ENCODE results near the gene PPIL3. TPM values are rescaled to one million over a fixed set of nuclear protein-coding genes. Genes with fewer than 3 reads are reported as not detected.

The PPIL3 gene
- polyA plus RNA-seq, 1 donor (not counting 4 experiments of a cell fraction or from before 2014, with no cell fraction given): 84.0 TPM

- no peak for TF ChIP-seq EZH2 (IDR thresholded peaks at IDR 0.05; ENCODE audit: low read length)
- TF ChIP-seq CTCF (optimal IDR thresholded peaks at IDR 0.05 in 1 of 3, IDR thresholded peaks at IDR 0.05 in 1 of 3, conservative IDR thresholded peaks at IDR 0.05 in 1 of 3; ENCODE audit: extremely low read depth in 1 of 3, insufficient read depth in 2 of 3, low read length in 3 of 3): no peak
- H4K20me1 ChIP-seq (ENCODE audit: control insufficient read depth, extremely low read depth, insufficient read depth, low read length): no peaks in the 10 kb centered on the region
- peaks cover 4% of the 10 kb centered on the region for H3K4me1 ChIP-seq (ENCODE audit: control insufficient read depth, extremely low read depth, insufficient read depth, low read length)
- H3K9me1 ChIP-seq (ENCODE audit: control insufficient read depth, extremely low read depth, insufficient read depth, low read length): no peaks in the 10 kb centered on the region
- dilution Hi-C loops (cut with MboI; ENCODE audit: extremely low pct_ligation_motif_present, low sequenced_read_pairs): no loop called here
- H3K9me3 ChIP-seq (ENCODE audit: control insufficient read depth, low read depth, low read length): no peaks in the 10 kb centered on the region
- no peak overlapping the region for H2AFZ ChIP-seq (ENCODE audit: control insufficient read depth, low read length)
- no peak overlapping the region for H3K27ac ChIP-seq (ENCODE audit: control insufficient read depth, insufficient read depth, low read length)
- H3K27me3 ChIP-seq (ENCODE audit: control insufficient read depth, extremely low read depth, insufficient read depth, low read length): no peaks in the 10 kb centered on the region
- DNase-seq (ENCODE audit: low read depth, low spot score) (no peak), FAIRE-seq (no peak)
- no peaks in the 10 kb centered on the region for H3K36me3 ChIP-seq (ENCODE audit: control insufficient read depth in 2 of 2, extremely low read depth in 1 of 2, insufficient read depth in 2 of 2, low read length in 2 of 2)
- no peaks in the 10 kb centered on the region for H3K79me2 ChIP-seq (ENCODE audit: control insufficient read depth, insufficient read depth, low read length)
- no peak overlapping the region for H3K9ac ChIP-seq (ENCODE audit: control insufficient read depth, extremely low read depth, insufficient read depth, low read length)
- H3K4me2 ChIP-seq (ENCODE audit: control insufficient read depth, extremely low read depth, insufficient read depth, low read depth, low read length): no peak overlapping the region
- H3K4me3 ChIP-seq (ENCODE audit: control insufficient read depth in 2 of 3, extremely low read depth in 1 of 3, insufficient read depth in 2 of 3, low read depth in 1 of 3, low read length in 3 of 3): no peak overlapping the region
These were observed 43.7 kb downstream of the PPIL3 start for GRCh38 chr2:200845194-200845593.

- Histone ChIP-seq H3K4me3 (ENCODE audit: control insufficient read depth in 2 of 3, extremely low read depth in 1 of 3, insufficient read depth in 2 of 3, low read depth in 1 of 3, low read length in 3 of 3) (no peak overlapping the region), H4K20me1 (ENCODE audit: control insufficient read depth, extremely low read depth, insufficient read depth, low read length) (no peaks in the 10 kb centered on the region), H3K4me2 (ENCODE audit: control insufficient read depth, extremely low read depth, insufficient read depth, low read depth, low read length) (no peak overlapping the region), H3K9me1 (ENCODE audit: control insufficient read depth, extremely low read depth, insufficient read depth, low read length) (no peaks in the 10 kb centered on the region), H3K27me3 (ENCODE audit: control insufficient read depth, extremely low read depth, insufficient read depth, low read length) (no peaks in the 10 kb centered on the region), H3K9me3 (ENCODE audit: control insufficient read depth, low read depth, low read length) (no peaks in the 10 kb centered on the region), H3K27ac (ENCODE audit: control insufficient read depth, insufficient read depth, low read length) (no peak overlapping the region), H3K36me3 (ENCODE audit: control insufficient read depth in 2 of 2, extremely low read depth in 1 of 2, insufficient read depth in 2 of 2, low read length in 2 of 2) (no peaks in the 10 kb centered on the region), H3K79me2 (ENCODE audit: control insufficient read depth, insufficient read depth, low read length) (no peaks in the 10 kb centered on the region), H3K4me1 (ENCODE audit: control insufficient read depth, extremely low read depth, insufficient read depth, low read length) (peaks cover 10% of the 10 kb centered on the region), H2AFZ (ENCODE audit: control insufficient read depth, low read length) (no peak overlapping the region), H3K9ac (ENCODE audit: control insufficient read depth, extremely low read depth, insufficient read depth, low read length) (no peak overlapping the region)
- TF ChIP-seq EZH2 (IDR thresholded peaks at IDR 0.05; ENCODE audit: low read length) (no peak), CTCF (optimal IDR thresholded peaks at IDR 0.05 in 1 of 3, IDR thresholded peaks at IDR 0.05 in 1 of 3, conservative IDR thresholded peaks at IDR 0.05 in 1 of 3; ENCODE audit: extremely low read depth in 1 of 3, insufficient read depth in 2 of 3, low read length in 3 of 3) (no peak)
- dilution Hi-C loops (cut with MboI; ENCODE audit: extremely low pct_ligation_motif_present, low sequenced_read_pairs): no loop called here
- FAIRE-seq: no peak
- DNase-seq (ENCODE audit: low read depth, low spot score): no peak
These were observed 44.6 kb downstream of the PPIL3 start for GRCh38 chr2:200843993-200844948.
